IPS-18c (cell line): ENCODE results near the gene SOD1.

Experiments used
- H3K4me3 ChIP-seq: 2 replicates; pipeline ENCODE4 v1.7.0; 2013; ENCODE audit warnings: low read depth, mild to moderate bottlenecking, low read length, moderate library complexity; ENCODE audit not compliant: insufficient read depth
- H3K9me3 ChIP-seq: one replicate; pipeline ENCODE4 v1.6.1; 2013; ENCODE audit warnings: mild to moderate bottlenecking, low read length, moderate library complexity; ENCODE audit not compliant: control insufficient read depth, insufficient read depth

The SOD1 gene

DNA sequence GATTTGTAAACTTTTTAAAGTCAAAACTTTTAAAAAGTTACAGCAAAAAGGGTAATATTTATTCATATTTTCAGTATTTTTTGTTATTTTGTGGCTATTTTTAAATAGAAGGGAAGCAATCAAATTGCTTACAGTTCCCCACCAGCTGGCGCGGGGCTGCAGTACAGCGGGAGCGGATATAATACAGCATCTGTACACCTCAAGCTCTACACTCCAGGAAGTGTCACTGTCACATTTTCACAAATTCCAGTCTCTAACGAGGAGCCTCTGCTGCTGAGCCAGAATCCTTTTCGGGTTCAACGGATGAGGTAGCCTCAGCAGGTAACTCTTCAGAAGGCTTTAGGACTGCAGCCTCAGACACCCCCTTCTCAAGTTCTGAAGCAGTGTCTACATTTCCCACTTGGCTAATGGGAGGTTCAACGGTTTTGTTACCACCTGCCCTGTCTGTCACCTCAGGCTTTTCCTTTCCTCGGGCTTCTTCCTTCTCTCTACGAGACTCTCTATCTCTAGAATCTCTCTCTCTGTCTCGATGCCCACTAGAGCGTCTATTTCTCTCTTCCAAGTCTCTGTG, 11.7 kb downstream of the SOD1 start:
- no peaks in the 10 kb centered on the region for H3K9me3 ChIP-seq

DNA sequence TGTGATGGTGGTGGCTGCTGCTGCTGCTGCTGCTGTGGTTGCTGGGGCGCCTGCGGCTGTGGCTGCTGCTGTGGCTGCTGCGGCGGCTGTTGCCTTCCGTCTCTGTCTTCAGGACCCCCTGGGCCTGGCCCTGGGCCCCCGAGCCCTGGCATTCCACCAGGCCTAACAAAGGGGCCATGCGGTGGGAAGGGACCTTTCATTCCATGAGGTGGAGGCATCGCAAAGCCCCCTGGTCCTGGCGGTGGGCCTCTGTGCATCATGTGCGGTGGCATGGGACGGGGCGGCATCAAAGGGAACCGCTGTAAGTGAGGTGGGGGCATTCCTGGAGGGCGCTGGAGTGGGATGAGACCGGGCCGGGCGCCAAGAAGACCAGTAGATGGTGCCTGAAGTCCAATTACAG, 12.4 kb downstream of the SOD1 start:
- Histone ChIP-seq H3K4me3 (no peak overlapping the region), H3K9me3 (no peaks in the 10 kb centered on the region)

More for the DNA sequence above, 11.7 kb downstream of the SOD1 start:
- H3K4me3 ChIP-seq: no peak overlapping the region

DNA sequence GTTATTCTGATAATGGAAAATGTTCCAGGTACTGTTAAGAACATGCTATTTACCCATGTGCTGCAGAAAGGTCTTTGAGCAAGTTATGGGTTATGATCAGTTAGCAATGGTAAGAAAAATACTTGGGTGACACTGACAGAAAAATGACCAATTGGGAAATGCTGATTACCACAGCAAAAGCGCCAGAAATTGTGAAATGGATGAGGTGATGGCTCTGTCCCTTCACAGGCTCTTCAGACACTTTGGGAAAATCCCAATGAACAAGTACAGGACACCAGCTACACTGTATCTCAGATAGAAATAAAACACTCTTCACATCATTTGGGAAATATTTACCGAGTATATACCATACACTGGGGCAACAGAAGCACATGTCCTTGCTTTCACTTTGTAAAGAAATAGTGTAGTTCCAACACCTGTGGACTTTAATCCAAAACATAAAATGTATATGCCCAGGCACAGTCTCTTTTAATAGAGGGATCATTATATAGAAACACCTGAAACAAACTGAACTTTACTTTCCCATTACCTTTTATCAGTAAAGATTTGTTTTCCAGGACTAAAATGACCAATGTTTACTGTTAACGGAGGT, 13.9 kb downstream of the SOD1 start:
- H3K4me3 ChIP-seq: no peak overlapping the region
- H3K9me3 ChIP-seq: no peaks in the 10 kb centered on the region

DNA sequence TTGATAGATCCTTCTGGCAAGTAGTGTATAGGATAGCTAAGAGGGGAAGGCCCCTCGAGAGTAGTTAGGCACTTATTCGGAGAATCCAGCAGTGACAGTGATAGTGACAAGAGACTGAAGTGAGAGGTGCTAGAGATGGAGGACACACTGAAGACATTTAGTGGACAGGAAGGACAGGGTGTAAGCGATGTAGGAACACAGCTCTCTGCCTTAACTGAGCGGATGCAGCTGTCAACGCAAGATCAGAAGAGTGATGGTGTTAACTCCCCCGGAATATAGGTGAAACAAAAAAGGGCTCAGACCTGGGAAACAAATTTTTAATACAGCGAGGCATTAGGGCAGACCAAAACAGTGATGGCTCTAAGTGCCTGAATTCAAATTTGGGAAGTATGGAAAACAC, 15.8 kb downstream of the SOD1 start:
- Histone ChIP-seq H3K9me3 (no peaks in the 10 kb centered on the region), H3K4me3 (no peak overlapping the region)

DNA sequence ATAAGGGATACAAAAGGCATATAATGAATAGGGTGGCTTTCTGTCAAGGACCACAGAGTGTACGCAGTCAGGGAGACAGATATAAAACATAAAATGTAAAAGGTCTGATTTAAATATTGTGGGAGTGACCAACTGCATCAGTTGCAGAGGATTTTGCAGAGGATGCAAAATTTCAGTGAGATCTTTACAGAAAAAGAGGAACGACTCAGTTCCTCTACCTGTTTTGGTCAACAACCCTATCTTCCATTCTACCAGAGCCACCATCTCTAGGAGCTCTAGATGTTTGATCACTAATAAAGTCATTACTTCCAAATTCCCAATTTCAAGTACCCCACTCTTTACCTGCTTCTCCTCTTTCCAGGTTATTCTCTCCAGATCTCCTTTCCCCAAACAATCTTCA, 16.5 kb downstream of the SOD1 start:
- H3K9me3 ChIP-seq: no peaks in the 10 kb centered on the region
- no peak overlapping the region for H3K4me3 ChIP-seq

DNA sequence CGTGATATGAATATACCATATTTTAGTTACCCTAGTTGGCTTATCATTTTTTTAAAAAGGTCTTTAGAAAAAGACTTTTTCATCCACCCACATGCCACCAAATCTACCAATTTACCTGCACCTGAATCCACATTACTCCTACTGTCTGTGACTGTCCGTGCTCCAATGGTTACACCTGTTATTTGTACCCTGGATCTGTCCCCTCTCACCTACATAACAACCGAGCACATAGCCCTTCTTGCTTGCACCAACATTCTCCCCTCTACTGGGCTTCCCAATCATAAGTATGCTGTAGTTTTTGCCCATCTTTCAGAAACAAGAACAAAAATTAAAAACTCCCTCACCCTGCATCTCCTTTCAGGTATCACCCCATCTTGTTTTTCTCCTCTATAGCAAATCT, 17.6 kb downstream of the SOD1 start:
- no peaks in the 10 kb centered on the region for H3K9me3 ChIP-seq
- H3K4me3 ChIP-seq: no peak overlapping the region

DNA sequence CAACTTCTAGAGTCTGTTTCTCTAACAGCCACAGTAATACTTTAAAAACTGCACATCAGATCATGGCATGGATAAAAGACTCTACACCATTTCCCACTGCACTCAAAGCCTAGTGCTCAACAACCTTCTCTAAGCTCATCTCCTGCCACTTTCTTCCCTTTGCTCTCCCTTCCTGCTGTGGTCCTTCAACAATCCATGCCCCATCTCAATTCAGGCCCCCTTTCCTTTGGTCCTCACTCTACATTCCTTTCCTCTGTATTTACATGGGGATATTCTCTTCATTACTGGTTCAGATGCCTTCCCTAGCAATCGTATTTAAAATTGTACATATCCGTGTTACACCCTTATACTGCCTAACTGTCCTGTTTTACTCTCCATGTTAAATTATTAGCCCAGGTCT, 19.0 kb downstream of the SOD1 start:
- Histone ChIP-seq H3K4me3 (no peak overlapping the region), H3K9me3 (no peaks in the 10 kb centered on the region)

DNA sequence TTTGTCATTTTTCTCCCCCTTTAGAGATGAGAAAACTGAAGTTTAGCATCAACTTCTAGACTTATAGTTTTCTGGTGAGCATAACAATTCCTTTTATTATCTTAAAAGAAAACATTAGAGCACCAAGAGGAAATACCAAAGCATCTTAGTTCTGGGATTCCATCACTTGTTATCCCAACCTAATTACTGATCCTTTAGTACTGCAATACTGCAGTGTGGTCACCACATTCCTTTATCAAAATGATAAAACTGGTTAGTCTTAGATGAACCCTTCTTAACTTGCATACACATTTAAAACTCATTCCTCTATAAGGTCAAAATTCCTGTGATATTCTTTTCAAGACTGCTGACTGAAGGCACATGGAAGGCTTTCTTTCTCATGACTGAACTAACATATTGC, 23.1 kb downstream of the SOD1 start:
- Histone ChIP-seq H3K4me3 (no peak overlapping the region), H3K9me3 (no peaks in the 10 kb centered on the region)

DNA sequence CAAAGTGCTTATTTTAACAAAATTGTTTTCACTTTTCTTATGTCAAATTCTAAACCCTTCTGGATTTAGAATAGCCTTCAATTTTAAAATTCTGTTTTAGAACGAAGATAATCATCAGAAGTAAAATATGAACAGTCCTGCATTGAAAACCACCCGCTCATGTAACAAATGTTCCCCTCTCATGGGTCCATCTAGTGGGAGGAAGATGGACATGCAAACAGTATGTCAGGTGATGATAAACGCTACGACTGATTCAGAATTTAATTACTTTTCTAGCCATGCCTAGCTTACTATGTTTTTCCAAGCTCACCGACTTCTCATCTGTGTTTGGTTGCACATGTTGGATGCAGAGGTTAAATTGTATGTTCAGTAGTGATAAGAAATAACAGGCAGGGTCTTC, 23.5 kb downstream of the SOD1 start:
- H3K4me3 ChIP-seq: no peak overlapping the region
- H3K9me3 ChIP-seq: no peaks in the 10 kb centered on the region

DNA sequence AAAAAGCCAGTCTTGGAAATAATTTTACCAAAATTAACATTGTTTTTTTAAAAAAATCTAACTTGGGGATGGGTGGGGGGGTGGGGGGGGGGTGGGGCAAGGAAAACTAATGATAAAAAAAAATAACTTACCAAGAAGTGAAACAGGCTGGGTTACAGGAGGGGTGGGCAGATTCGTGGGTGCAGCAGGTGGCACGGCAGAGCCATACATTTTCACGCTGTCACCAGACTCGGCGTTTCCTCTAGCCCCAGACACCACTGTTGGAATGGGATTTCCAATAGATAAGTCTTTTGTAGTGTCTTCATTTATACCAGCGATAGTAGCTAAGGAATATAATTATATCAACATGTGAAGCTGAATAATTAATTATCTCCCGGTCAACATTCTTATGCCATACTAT, 25.4 kb downstream of the SOD1 start:
- Histone ChIP-seq H3K4me3 (no peak overlapping the region), H3K9me3 (no peaks in the 10 kb centered on the region)

DNA sequence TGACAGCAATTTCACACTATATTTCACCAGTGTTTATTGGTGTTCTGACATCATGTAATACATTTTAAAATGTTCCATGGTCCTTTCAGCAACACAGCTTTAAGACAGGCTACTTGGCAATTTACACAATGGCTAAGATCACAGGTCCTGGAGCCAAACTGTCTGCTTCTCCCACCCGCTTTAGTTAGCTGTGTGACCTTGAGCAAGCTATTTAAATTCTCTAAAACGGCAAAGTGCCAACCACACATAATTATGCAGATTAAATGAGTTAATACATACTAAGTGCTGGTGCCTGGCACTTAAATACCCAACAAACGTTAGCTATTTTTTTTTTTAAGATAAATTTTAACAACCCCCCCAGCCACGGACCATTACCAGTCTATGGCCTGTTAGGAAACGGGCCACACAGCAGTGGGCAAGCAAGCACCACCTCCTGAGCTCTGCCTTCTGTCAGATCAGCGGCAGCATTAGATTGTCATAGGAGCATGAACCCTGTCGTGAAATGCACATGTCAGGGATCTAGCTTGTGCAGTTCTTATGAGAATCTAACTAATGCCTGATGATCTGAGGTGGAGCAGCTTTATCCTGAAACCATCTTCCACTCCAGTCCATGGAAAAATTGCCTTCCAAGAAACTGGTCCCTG, 26.9 kb downstream of the SOD1 start:
- Histone ChIP-seq H3K4me3 (no peak overlapping the region), H3K9me3 (no peaks in the 10 kb centered on the region)

DNA sequence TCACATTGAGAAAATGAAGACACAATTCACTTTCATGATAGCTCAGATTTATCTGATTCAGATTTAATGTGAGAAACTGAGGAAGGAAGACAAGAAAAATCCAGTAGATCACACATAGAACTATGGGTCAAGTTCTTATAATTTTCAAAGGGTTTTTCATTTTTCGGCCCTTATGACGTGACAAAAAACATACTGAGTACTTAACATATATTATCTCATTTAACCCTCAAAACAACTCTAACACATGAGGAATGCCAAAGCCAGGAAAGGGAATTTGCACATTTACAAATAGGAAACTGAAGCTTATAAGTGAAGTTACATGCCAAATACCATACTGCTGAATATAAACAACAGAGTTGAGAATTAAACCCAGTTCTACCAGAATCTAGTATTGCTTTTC, 27.6 kb downstream of the SOD1 start:
- Histone ChIP-seq H3K9me3 (no peaks in the 10 kb centered on the region), H3K4me3 (no peak overlapping the region)

DNA sequence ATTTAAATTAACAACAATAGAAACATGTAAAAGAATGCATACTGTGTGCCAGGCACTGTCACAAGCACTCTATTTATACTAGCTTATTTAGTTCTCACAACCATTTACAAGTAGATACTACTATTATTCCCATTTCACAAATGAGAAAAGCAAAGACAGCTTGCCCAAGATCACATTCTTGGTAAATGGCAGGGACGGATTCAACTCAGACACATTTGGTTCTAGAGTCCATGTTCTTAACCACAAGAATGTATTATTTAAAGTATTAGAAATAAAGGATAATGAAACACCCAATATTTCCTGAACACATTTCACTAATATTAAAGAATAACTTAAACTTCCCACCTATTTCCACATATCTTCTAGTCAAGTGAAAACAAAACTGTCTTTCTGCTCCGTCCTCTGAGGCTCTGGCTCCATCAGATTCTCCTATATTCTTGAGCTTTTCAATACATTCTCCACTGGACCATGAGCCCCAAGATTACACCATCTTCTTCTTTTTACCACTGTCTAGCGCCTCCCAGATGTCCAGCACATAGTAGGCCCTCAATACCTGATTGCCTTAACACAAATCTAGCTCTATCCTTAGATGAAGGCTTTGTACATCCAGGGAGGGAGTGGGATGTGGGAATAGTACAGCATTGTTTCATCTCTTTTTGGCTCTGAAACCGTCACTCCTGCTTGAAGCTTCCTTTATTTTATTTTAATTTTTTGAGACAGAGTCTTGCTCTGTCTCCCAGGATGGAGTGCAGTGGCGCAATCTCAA, 29.3 kb downstream of the SOD1 start:
- Histone ChIP-seq H3K4me3 (no peak overlapping the region), H3K9me3 (no peaks in the 10 kb centered on the region)

DNA sequence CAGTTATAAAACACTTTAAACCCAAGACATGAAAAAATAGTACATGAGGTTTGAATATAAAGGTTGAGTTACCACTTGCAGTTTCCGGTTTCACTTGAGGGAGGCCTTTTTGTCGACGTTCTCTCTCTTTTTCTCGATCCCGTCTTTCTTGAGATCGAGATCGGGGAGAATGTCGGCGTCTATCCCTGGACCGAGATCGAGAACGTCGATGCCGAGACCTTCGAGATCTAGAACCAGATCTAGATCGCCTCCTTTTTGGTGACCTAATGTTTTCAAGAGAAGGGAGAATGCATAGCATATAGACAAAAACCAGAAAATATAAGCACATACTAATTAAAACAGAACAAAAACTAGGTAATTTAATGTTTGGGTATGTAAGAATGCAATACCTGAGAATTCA, 33.7 kb downstream of the SOD1 start:
- no peak overlapping the region for H3K4me3 ChIP-seq
- H3K9me3 ChIP-seq: no peaks in the 10 kb centered on the region

DNA sequence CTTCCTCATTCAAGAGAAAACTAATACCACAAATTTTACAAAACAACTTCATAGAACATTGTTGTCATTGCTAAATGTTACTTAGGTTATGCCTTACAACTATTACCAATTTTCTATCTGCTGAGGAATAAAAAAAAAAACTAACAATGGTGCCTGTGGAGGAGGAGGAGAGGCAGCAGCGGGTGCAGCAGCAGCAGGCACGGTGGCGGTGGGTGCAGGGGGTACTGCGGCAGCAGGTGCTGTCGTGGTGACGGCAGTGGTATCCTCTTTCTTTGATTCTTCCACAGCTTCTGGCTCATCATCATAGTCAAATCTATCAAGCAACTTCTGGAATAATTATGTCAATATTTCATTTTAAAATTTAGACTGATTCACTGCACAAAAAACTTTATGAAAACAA, 36.9 kb downstream of the SOD1 start:
- H3K9me3 ChIP-seq: no peaks in the 10 kb centered on the region
- no peak overlapping the region for H3K4me3 ChIP-seq

DNA sequence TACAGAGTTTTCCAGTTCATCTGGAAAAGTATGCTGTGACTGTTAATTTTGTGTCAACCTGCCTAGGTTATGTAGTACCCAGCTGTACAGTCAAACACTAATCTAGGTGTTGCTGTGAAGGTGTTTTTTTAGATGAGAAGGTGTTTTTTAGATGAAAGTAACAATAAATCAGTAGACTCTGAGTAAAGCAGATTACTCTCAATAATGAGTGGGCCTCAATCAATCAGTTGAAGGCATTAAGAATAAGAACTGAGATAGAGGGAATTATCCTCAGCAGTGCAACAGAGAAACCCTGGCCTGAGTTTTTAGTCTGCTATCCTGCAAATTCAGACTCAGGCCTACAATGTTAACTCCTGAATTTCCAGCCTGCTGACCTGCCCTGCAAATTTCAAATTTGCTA, 39.0 kb downstream of the SOD1 start:
- H3K9me3 ChIP-seq: no peaks in the 10 kb centered on the region
- no peak overlapping the region for H3K4me3 ChIP-seq

DNA sequence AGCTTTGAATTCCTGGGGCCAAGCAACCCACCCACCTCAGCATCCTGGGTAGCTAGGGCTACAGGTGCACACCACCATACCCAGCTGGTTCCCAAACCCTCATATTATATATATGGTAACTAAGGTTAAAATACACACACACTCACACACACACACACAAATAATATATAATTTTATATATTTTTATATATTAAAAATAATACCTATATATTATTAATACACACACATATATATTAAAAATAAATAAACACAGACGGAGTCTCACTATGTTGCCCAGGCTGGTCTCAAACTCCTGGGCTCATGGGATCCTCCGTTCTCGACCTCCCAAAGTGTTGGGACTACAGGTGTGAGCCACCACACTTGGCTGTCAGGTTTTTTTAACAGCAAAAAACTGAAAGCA, 40.5 kb downstream of the SOD1 start:
- no peak overlapping the region for H3K4me3 ChIP-seq
- no peaks in the 10 kb centered on the region for H3K9me3 ChIP-seq

DNA sequence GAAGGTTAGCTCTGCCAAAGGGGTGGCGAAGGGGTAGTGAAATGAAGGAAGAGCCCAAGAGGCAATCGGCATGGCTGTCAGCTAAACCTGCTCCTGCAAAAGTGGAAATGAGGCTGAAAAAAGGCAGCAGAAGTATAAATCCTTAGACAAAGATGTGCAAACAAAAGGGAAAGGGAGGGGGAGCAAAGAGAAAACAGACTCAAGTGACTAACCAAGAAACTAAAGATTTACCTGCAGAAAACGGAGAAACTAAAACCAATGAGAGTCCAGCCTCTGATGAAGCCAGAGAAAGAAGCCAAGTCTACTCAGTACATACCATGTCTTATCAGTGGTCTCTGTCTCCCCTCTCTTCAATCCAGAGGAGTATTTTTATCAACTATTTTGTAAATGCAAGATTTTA, 47.1 kb downstream of the SOD1 start:
- no peak overlapping the region for H3K4me3 ChIP-seq
- no peaks in the 10 kb centered on the region for H3K9me3 ChIP-seq
